HG03520 (cell line): ENCODE data around the gene TUBA1A.
"Not testable (repeated sequence)": the region's sequence is repeated elsewhere in the genome, so short reads cannot be mapped to it uniquely, and the experiment has no call there.

Source experiments
- ATAC-seq: cut with Tn5 transposase; IDR thresholded peaks from one replicate; pipeline ENCODE4 v1.9.1; 2021; ENCODE audit warnings: mild to moderate bottlenecking, moderate library complexity; ENCODE audit not compliant: unreplicated experiment

TUBA1A gene

GRCh38 chr12:49188916-49189367 is at the start of gene TUBA1A:
TSS of gene TUBA1A (minus strand) at chr12:49189080. CDS start at chr12:49188979, 101 bp downstream.
- ATAC-seq, result peak; percentile 92

DNA sequence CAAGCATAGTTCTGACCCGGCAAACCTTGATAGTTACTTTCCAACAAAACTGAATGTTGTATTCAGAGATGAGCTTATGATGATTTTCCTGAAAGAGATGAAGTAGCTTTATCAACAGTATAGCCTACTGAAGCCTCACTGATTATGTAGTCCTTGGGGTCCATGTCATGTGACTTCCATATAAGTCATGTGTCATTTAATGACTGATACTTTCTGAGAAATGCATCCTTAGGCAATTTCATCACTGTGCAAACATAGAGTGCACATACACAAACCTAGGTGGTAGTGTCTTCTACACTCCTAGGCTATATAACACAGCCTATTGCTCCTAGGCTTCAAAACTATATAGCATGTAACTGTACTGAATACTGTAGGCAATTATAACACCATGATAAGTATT is 47.5 kb upstream of the TUBA1A start:
- no peak for ATAC-seq

GRCh38 chr12:49233842-49234526 is 45.1 kb upstream of the TUBA1A start:
- ATAC-seq, result no peak

DNA sequence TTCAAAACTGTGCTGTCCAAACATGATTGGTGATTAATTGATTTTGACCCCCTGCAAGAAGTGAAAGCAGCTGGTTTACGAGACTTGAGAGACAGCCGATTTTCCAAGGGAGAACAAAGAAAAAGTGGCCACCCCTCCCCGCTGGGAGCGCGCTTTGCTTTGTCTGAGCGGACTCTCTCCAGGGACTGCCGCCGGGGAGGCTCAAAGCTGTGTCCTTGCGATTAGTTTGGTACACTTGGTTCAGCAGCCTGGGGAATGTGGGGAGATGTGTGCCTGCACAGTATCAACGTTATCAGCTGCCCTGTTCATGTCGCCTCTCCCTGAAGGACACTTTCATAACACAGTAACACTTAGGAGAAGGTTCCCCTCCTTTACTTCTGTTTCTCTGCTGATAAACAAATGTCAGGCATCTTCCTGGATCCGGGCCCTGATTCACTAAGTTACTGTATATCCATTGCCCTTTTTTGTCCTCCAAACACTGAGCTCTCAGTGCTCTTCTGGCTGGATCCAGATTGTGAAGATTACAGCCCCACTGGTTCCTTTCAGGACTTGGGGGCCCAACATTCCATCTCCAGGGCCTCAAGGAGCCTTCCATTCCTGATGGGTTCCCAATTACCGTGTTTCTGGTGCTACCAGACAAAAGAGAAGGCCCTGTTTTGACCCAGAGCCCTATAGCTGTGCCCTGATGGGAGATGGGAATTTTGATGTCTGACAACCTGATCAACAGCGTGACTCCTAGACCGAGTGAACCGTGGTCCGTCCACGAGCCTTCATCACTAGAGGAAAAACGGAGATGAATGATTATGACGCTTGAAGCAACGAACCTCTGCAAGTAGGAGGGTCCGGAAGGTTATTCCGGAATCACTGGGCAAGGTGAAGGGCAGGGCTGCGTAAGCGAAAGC is 44.3 kb upstream of the TUBA1A start:
- ATAC-seq, result no peak

DNA sequence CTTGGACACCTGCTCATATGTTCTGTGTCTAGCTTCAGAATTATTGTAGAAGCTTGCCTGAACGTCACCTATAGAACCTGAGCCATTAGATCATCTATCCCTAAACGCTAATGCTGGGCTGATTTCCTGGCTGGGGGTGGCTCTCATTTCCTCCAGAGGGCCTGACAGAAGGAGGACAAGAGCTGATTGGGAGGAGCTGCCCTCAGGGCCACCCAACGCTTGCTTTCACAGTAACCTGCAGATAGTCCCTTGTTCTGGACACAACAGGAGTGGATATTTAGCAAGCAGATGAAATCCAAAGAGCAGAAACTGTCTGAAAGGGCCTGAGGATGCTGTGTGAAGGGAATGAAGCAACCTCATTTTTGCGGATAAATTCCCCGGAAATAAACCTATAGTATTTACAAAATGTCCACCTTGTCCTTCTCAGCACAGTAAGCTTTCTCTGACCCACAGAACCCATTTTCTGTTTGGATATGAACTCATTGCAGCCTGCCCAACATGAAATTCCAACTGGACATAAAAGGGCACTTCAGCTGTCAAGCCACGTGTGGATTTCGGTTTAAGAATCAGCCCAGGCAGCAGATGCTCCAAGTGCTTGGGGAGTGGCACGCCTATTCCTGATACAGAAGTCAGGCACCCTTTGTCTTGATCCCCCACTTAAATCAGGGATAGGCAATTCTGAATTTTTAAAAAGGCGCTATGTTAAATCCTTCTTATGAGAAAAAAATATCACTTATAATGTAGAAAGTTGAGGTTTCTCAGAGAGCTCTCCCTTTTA is 43.2 kb upstream of the TUBA1A start:
- no peak for ATAC-seq

DNA sequence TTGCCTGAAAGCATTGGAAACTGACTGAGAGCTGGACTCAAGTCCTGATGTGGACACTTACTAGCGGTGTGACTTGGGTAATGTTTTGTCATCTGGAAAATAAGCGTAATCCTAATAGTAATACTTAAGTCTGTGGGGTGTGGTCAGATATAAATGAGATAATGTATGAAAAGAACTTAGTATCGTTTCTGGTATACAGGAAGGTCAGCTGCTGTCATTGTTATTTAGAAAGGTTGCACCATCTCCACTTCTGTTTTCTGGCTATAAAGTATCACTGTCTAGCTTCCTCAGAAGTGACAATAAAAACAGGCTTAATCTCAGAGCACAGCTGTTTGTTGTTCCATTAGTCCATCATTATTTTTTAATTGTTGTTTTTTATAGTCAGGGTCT is 41.9 kb upstream of the TUBA1A start:
- no peak for ATAC-seq

DNA sequence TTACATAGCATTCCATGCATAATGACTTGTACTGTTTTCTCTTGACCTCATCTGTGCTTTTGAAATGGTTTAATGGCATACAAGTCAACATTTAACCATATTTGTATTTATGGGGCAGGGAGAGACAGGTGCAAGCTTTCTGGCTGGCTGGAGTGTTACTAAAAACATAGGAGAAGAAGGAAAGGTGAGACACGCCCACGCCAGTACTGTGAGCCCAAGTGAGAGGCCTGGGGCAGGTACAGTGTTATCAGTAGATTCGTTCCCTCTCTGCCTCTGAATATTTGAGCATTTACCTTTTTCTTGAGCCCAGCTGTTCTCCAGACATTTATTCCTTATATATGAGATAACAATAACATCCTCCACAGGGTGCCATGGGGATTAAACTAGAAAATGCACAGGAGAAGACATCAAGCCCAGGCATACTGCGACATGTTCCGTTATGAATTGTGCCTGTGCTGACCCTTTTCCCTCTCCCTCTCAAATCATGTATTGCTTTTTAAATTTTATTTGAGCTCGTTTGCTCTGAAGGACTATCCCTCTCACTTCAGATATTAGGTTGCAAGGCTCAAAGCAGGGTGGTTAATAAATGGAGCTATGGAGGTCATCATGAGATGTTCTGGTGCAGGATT is 41.4 kb upstream of the TUBA1A start:
- ATAC-seq, result no peak

- no peak for ATAC-seq
These were observed 39.8 kb upstream of the TUBA1A start for GRCh38 chr12:49228653-49229052.

DNA sequence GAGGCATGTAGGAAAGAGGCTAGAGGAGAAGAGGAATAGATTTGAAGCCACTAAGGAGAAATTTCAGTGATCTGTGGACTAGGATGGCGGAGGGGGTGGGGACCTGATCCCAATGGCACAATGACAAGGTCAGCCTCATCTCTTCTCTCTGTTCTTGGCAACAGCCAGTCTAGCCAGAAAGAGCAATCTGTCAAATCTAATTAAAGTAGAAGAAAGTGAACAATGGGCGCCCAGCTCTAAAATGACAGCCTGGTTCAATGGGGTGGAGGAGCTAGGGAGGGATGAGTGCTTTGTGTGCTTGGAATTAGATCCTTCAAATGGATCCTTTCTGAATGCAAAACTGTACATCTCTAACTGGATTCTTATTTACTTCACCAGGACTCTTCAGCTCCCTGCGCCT is 38.8 kb upstream of the TUBA1A start:
- ATAC-seq, result no peak

GRCh38 chr12:49225576-49226166 is 36.8 kb upstream of the TUBA1A start:
- no peak for ATAC-seq

DNA sequence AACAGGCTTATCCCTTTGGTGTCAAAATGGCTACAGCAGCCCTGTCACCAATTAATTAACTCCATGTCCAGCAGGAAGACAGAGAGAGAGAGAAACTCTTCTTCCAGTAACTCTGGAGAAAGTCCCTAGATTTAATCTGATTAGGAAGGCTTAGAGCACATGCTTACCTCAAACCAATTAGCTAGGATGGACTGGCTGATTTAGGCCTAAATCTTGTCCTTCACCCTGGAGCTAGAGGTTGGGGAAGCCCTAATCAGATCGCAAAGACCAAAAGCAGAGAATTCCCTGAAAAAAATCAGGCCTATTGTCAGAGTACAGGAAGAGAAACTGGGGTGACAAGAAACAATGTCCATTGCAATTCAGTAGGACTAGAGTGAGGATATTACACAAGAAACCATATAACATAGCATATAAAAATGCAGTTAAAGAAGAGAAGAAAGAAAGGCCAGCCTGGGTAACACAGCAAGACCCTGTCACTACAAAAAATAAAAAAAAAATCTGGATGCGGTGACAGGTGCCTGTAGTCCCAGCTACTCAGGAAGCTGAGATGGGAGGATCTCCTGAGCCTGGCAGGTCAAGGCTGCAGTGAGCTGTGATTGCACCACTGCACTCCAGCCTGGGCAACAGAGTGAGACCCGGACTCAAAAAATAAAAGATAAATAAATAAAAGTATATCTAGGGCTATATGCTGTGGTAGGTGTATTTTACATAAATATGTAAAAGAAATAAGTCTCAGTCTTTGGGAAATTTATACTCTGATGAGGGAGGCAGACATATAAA is 34.9 kb upstream of the TUBA1A start:
- ATAC-seq, result no peak

- no peak for ATAC-seq
These were observed 34.2 kb upstream of the TUBA1A start for GRCh38 chr12:49223122-49223521.

DNA sequence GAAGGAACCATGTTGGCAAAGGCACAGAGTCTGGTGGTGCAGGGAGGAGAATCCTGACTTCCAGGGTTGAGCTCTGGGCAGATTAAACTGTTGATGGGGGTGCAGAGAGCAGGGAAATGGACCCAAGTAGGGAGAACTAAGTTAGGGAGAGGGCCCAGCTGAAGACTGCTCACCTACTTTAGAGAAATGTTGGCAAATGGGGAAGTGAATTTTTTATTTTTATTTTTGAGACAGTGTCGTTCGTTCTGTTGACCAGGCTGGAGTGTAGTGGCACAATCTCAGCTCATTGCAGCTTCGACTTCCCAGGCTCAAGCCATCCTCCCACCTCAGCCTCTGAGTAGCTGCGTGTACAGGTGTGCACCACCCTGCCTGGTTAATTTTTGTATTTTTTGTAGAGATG is 32.1 kb upstream of the TUBA1A start:
- no peak for ATAC-seq

GRCh38 chr12:49219417-49220026 is 30.6 kb upstream of the TUBA1A start:
- ATAC-seq, result no peak

DNA sequence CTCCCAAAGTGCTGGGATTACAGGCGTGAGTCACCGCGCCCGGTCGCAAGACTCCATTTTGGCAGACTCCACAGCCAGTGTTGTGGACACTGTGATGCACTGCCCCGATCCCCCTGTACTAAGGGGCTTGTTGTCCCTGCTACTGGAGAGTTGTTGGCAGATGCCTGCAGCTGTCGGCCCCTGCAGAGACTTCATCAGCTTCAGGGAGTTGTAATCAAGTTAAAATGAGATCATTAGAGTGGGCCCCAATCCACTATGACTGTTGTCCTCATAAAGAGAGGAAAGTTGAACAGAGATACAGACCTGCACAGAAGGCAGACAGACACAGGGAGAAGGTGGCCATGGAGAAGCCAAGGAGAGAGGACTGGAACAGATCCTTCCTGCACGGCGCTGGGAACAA is 23.7 kb upstream of the TUBA1A start:
- no peak for ATAC-seq

GRCh38 chr12:49210703-49211102 is 21.8 kb upstream of the TUBA1A start:
- ATAC-seq, result not testable (repeated sequence)

- ATAC-seq, result no peak
These were observed 19.8 kb upstream of the TUBA1A start for GRCh38 chr12:49208676-49209075.

- no peak for ATAC-seq
These were observed 19.3 kb upstream of the TUBA1A start for GRCh38 chr12:49208146-49208545.

GRCh38 chr12:49206389-49206788 is 17.5 kb upstream of the TUBA1A start:
- ATAC-seq, result no peak
